K562 (cell line): ENCODE results near the gene TMEM225B. TPM values are rescaled to one million over a fixed set of nuclear protein-coding genes. Genes with fewer than 3 reads are reported as not detected.

ENCODE experiments used
- BRF1 ChIP-seq: IDR thresholded peaks from 3 replicates; pipeline ENCODE4 v1.6.1; 2011; ENCODE audit warnings: borderline replicate concordance, mild to moderate bottlenecking; ENCODE audit not compliant: insufficient read length; ENCODE audit errors: extremely low read depth
- CBFB ChIP-seq: sonication (generic); formaldehyde crosslinking; IDR thresholded peaks from 2 replicates; pipeline ENCODE4 v1.4.0; 2020; ENCODE audit warnings: mild to moderate bottlenecking, missing genetic modification reagents
- CXXC5 ChIP-seq: fragments of 250-450 bp; sonication (Bioruptor Pico); IDR thresholded peaks from 2 replicates; pipeline ENCODE4 v1.8.0; 2022; ENCODE audit warnings: inconsistent platforms, mild to moderate bottlenecking, moderate library complexity
- ETV5 ChIP-seq: sonication (generic); formaldehyde crosslinking; IDR thresholded peaks from 2 replicates; pipeline ENCODE4 v1.4.0; 2020; ENCODE audit warnings: low read depth, mild to moderate bottlenecking, missing genetic modification reagents
- GTF2E2 ChIP-seq: fragments of 200-800 bp; sonication (Bioruptor generic); IDR thresholded peaks from 2 replicates; pipeline ENCODE4 v1.6.1; 2016; ENCODE audit warnings: missing genetic modification characterization, missing compliant biosample characterization
- HIVEP1 ChIP-seq: fragments of 250-450 bp; sonication (Bioruptor Pico); IDR thresholded peaks from 2 replicates; pipeline ENCODE4 v1.4.0; 2020; ENCODE audit warnings: mild to moderate bottlenecking
- LCOR ChIP-seq: sonication (generic); formaldehyde crosslinking; IDR thresholded peaks from 2 replicates; pipeline ENCODE4 v1.8.0; 2022; ENCODE audit warnings: mild to moderate bottlenecking, missing genetic modification reagents
- MEF2A ChIP-seq: IDR thresholded peaks from 2 replicates; pipeline ENCODE4 v1.6.1; 2011; ENCODE audit warnings: low read depth, mild to moderate bottlenecking, low read length, moderate library complexity; ENCODE audit not compliant: control insufficient read depth
- NCOA4 ChIP-seq: fragments of 450-650 bp; IDR thresholded peaks from 2 replicates; pipeline ENCODE4 v1.6.1; 2018; ENCODE audit warnings: mild to moderate bottlenecking; ENCODE audit not compliant: partially characterized antibody
- NKRF ChIP-seq: fragments of 450-650 bp; IDR thresholded peaks from 2 replicates; pipeline ENCODE4 v1.6.1; 2016; ENCODE audit warnings: borderline replicate concordance
- PRMT5 ChIP-seq: sonication (generic); formaldehyde crosslinking; IDR thresholded peaks from 2 replicates; pipeline ENCODE4 v1.5.0; 2020; ENCODE audit warnings: missing genetic modification reagents
- SMAD4 ChIP-seq: fragments of 250-450 bp; sonication (Bioruptor Pico); conservative IDR thresholded peaks from 2 replicates; pipeline ENCODE4 v1.8.0; 2021; ENCODE audit warnings: inconsistent platforms, mild to moderate bottlenecking, moderate library complexity
- SNIP1 ChIP-seq: fragments of 450-650 bp; IDR thresholded peaks from 2 replicates; pipeline ENCODE4 v1.7.1; 2017; ENCODE audit warnings: low read depth, mild to moderate bottlenecking
- THRAP3 ChIP-seq: fragments of 450-650 bp; IDR thresholded peaks from 2 replicates; pipeline ENCODE4 v1.6.1; 2016; ENCODE audit warnings: mild to moderate bottlenecking, inconsistent platforms, borderline replicate concordance
- ZNF407 ChIP-seq: fragments of 450-650 bp; IDR thresholded peaks from 2 replicates; pipeline ENCODE4 v1.6.1; 2016; ENCODE audit warnings: low read depth
- polyA plus RNA-seq, 8 experiments: library from polyadenylated mRNA; depleted of rRNA in 4 of 8; stranded (reverse) in 5 of 8; unstranded in 3 of 8; fragments of >200 nt; fragmentation: Nextera tagmentation in 2 of 8; fragmentation: Illumina TruSeq in 1 of 8; extraction: Ambion mirVana in 2 of 8; extraction: Trizol in 1 of 8; gene quantifications; 2 replicates each; pipeline versions ENCODE4 v1.2.1 to v1.2.3, GENCODE V29; 2011 to 2014; ENCODE audit warnings: inconsistent platforms in 1 of 8, missing spikeins in 1 of 8
- total RNA-seq, 7 experiments: library from RNA; depleted of rRNA in 6 of 7; stranded (reverse); fragments of >200 nt in 6 of 7; fragmentation: Illumina TruSeq in 2 of 7; extraction: Trizol in 2 of 7; gene quantifications; 2 replicates each; pipeline versions ENCODE4 v1.2.1 to v1.2.3, GENCODE V29; 2011 to 2021; ENCODE audit warnings: low replicate concordance in 1 of 7
- TF ChIP-seq, protein P1 (sequence below): IDR thresholded peaks from 2 replicates; pipeline ENCODE4 v1.6.1; 2012; ENCODE audit warnings: low read depth, low read length, improper control_type of control experiment, borderline replicate concordance

Gene TMEM225B
- total and polyA plus RNA-seq, 9 of the 15 experiments (the other 6 are each of a cell fraction or from before 2014, with no cell fraction given): 0.08 to 0.73 (median 0.56) TPM

- TF ChIP-seq, protein P1, sequence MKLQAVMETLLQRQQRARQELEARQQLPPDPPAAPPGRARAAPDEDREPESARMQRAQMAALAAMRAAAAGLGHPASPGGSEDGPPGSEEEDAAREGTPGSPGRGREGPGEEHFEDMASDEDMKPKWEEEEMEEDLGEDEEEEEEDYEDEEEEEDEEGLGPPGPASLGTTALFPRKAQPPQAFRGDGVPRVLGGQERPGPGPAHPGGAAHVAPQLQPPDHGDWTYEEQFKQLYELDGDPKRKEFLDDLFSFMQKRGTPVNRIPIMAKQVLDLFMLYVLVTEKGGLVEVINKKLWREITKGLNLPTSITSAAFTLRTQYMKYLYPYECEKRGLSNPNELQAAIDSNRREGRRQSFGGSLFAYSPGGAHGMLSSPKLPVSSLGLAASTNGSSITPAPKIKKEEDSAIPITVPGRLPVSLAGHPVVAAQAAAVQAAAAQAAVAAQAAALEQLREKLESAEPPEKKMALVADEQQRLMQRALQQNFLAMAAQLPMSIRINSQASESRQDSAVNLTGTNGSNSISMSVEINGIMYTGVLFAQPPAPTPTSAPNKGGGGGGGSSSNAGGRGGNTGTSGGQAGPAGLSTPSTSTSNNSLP: no peak
- TF ChIP-seq CBFB (CRISPR knock-in tag): peak; percentile 88; the same call in 1 of the 2 replicates
- peak; percentile 95 for TF ChIP-seq SNIP1
- peak; percentile 76; the same call in 1 of the 2 replicates for TF ChIP-seq NKRF
- TF ChIP-seq HIVEP1 (CRISPR knock-in tag): no peak
- TF ChIP-seq MEF2A: 0 out of 2 replicates have a peak, but pooled peaks have one; percentile 37
- peak; percentile 87 for TF ChIP-seq CXXC5
- no peak for TF ChIP-seq BRF1
- 0 out of 2 replicates have a peak, but pooled peaks have one; percentile 60 for TF ChIP-seq THRAP3
- no peak for TF ChIP-seq NCOA4
- TF ChIP-seq GTF2E2 (tag): no peak
- no peak for TF ChIP-seq ZNF407
- peak; percentile 89 for TF ChIP-seq ETV5 (CRISPR knock-in tag)
- no peak for TF ChIP-seq PRMT5
- TF ChIP-seq SMAD4: 0 out of 2 replicates have a peak, but pooled peaks have one; percentile 20
- TF ChIP-seq LCOR: 0 out of 2 replicates have a peak, but pooled peaks have one; percentile 69
Observed at GRCh38 chr7:99551767-99552463, 46.2 kb upstream of the TMEM225B start, which contains the start of gene FAM200A (continued).
